HepG2 (cell line): ENCODE measurements around the gene RRN3. TPM values are rescaled to one million over a fixed set of nuclear protein-coding genes. Genes with fewer than 3 reads are reported as not detected.
"Not testable (repeated sequence)": the region's sequence is repeated elsewhere in the genome, so short reads cannot be mapped to it uniquely, and the experiment has no call there.

Experiments used
- ARID5B ChIP-seq: IDR thresholded peaks from 2 replicates; pipeline ENCODE4 v1.4.0; 2020; ENCODE audit warnings: mild to moderate bottlenecking, missing genetic modification reagents
- HDAC1 ChIP-seq: sonication (generic); formaldehyde crosslinking; IDR thresholded peaks from 2 replicates; pipeline ENCODE4 v1.5.1; 2020; ENCODE audit warnings: mild to moderate bottlenecking, missing genetic modification reagents
- MIXL1 ChIP-seq: IDR thresholded peaks from 2 replicates; pipeline ENCODE4 v1.6.1; 2016
- NFATC3 ChIP-seq: sonication (generic); formaldehyde crosslinking; IDR thresholded peaks from 2 replicates; pipeline ENCODE4 v1.5.1; 2020; ENCODE audit warnings: mild to moderate bottlenecking, missing genetic modification reagents
- NFKB2 ChIP-seq: sonication (generic); formaldehyde crosslinking; IDR thresholded peaks from 2 replicates; pipeline ENCODE4 v1.4.0; 2020; ENCODE audit warnings: missing genetic modification reagents, borderline replicate concordance
- NR2F6 ChIP-seq, 2 experiments: IDR thresholded peaks; 2 replicates each; pipeline ENCODE4 v1.6.1; 2016; ENCODE audit warnings: antibody characterized with exemption in 1 of 2, mild to moderate bottlenecking in 1 of 2
- SOX6 ChIP-seq, 2 experiments: fragments of 450-650 bp in 1 of 2; sonication (generic) in 1 of 2; formaldehyde crosslinking in 1 of 2; IDR thresholded peaks; 2 replicates each; pipeline versions ENCODE4 v1.4.0 to v1.6.1; 2017 to 2020; ENCODE audit warnings: antibody characterized with exemption in 1 of 2, mild to moderate bottlenecking in 1 of 2, missing genetic modification reagents in 1 of 2
- ZBTB21 ChIP-seq: sonication (generic); formaldehyde crosslinking; IDR thresholded peaks from 2 replicates; pipeline ENCODE4 v1.4.0; 2020; ENCODE audit warnings: missing genetic modification reagents
- ZNF350 ChIP-seq: sonication (generic); formaldehyde crosslinking; IDR thresholded peaks from 2 replicates; pipeline ENCODE4 v1.4.0; 2020; ENCODE audit warnings: mild to moderate bottlenecking, low read depth, missing genetic modification reagents, borderline replicate concordance
- ZNF451 ChIP-seq: sonication (generic); formaldehyde crosslinking; IDR thresholded peaks from 2 replicates; pipeline ENCODE4 v1.5.0; 2020; ENCODE audit warnings: mild to moderate bottlenecking, missing genetic modification reagents
- ZNF530 ChIP-seq: sonication (generic); formaldehyde crosslinking; IDR thresholded peaks from 2 replicates; pipeline ENCODE4 v1.5.0; 2020; ENCODE audit warnings: low read depth, mild to moderate bottlenecking, missing genetic modification reagents
- ZNF552 ChIP-seq: sonication (generic); formaldehyde crosslinking; IDR thresholded peaks from 2 replicates; pipeline ENCODE4 v1.9.0; 2022; ENCODE audit warnings: missing genetic modification reagents, mild to moderate bottlenecking, borderline replicate concordance
- ZNF776 ChIP-seq: sonication (generic); formaldehyde crosslinking; IDR thresholded peaks from 2 replicates; pipeline ENCODE4 v1.4.0; 2020; ENCODE audit warnings: mild to moderate bottlenecking, missing genetic modification reagents
- ZNF781 ChIP-seq: sonication (generic); formaldehyde crosslinking; IDR thresholded peaks from 2 replicates; pipeline ENCODE4 v1.5.1; 2020; ENCODE audit warnings: borderline replicate concordance, mild to moderate bottlenecking, missing genetic modification reagents; ENCODE audit errors: not compliant biosample characterization
- ZSCAN12 ChIP-seq: sonication (generic); formaldehyde crosslinking; IDR thresholded peaks from 2 replicates; pipeline ENCODE4 v1.9.0; 2021; ENCODE audit warnings: mild to moderate bottlenecking, missing genetic modification reagents
- polyA plus RNA-seq, 8 experiments: library from polyadenylated mRNA; depleted of rRNA in 3 of 8; stranded (reverse) in 7 of 8; unstranded in 1 of 8; fragments of >200 nt; fragmentation: Illumina TruSeq in 4 of 8; extraction: Trizol in 4 of 8; gene quantifications; 2 replicates each; pipeline versions ENCODE4 v1.2.1 to v1.2.3, GENCODE V29; 2011 to 2016; ENCODE audit warnings: low read depth in 4 of 8, missing spikeins in 1 of 8, mixed read lengths in 1 of 8; ENCODE audit not compliant: insufficient read depth in 1 of 8
- total RNA-seq, 5 experiments: library from RNA; depleted of rRNA; stranded (reverse); fragments of >200 nt; fragmentation: Illumina TruSeq; extraction: Trizol; gene quantifications; 2 replicates each; pipeline ENCODE4 v1.2.3, GENCODE V29; 2016; ENCODE audit warnings: low read depth in 1 of 5
- TF ChIP-seq, protein P1 (sequence below): sonication (generic); formaldehyde crosslinking; IDR thresholded peaks from 2 replicates; pipeline ENCODE4 v1.5.0; 2020; ENCODE audit warnings: missing genetic modification reagents
- TF ChIP-seq, protein P2 (sequence below): sonication (generic); formaldehyde crosslinking; IDR thresholded peaks from 2 replicates; pipeline ENCODE4 v1.4.0; 2020; ENCODE audit warnings: low read depth, mild to moderate bottlenecking, missing genetic modification reagents

Gene RRN3
- total and polyA plus RNA-seq, 2 of the 13 experiments (the other 11 are each of a cell fraction or from before 2014, with no cell fraction given), result 45.8 to 67.0 TPM

DNA sequence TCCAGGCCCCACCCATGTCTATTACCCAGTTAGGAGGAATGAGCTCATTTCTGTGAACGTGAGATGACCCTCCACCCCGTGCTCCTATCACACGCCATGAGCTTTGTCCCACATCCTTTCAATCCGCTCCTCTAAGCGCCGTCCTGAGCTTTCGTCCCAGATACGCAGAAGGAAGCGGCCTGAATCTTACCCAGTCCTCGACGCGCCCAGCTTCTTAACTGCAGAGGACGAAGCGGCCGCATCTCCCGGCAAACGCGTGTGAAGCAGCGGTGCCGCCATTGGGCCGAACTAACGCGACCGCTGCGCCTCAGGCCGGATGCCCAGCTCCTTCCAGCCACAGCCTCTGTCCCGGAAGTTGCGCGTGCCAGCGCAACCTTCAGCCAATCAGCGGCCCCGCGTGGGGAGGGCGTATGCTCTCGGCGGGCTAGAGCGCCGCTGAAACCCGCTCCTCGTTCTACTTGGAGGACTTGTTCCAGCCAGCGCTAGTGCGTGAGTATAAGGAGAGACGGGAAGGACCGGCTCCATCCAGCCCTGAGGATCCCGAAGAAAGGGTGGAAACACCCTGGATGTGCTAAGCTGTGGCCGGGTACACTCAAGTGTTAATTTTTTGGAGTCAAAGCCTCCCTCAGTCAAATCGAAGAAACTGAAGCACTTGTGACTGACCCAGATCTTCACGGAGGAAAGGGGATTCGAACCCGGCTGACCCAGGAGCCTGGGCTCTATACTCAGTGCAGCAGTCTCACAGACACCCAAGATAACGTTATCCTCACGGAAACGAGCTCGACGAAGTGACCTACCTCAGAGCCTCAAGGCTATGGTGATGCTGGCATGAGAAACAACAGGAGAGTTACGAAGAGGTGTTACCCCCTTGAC lies at the start of gene RRN3 (continued):
- TF ChIP-seq ZNF350 (CRISPR knock-in tag) (peak; percentile 98), ZNF552 (CRISPR knock-in tag) (peak; percentile 97), NR2F6 (CRISPR knock-in tag; IDR thresholded peaks at IDR 0.05) (peak; percentile 80), NFKB2 (CRISPR knock-in tag) (peak; percentile 94; the same call in 1 of the 2 replicates), NFATC3 (CRISPR knock-in tag) (peak; percentile 60), SOX6 (CRISPR knock-in tag; IDR thresholded peaks at IDR 0.05) (peak; percentile 70; the same call in 1 of the 2 replicates), ZNF776 (CRISPR knock-in tag) (peak; percentile 86; the same call in 1 of the 2 replicates), ZNF781 (CRISPR knock-in tag) (peak; percentile 98), HDAC1 (CRISPR knock-in tag) (peak; percentile 97), ARID5B (peak; percentile 84; the same call in 1 of the 2 replicates), ZSCAN12 (CRISPR knock-in tag) (peak; percentile 72), ZNF451 (CRISPR knock-in tag) (peak; percentile 93), ZBTB21 (peak; percentile 38; the same call in 1 of the 2 replicates), MIXL1 (CRISPR knock-in tag) (peak; percentile 94), ZNF530 (CRISPR knock-in tag) (peak; percentile 68; the same call in 1 of the 2 replicates)
- TF ChIP-seq, protein P1, sequence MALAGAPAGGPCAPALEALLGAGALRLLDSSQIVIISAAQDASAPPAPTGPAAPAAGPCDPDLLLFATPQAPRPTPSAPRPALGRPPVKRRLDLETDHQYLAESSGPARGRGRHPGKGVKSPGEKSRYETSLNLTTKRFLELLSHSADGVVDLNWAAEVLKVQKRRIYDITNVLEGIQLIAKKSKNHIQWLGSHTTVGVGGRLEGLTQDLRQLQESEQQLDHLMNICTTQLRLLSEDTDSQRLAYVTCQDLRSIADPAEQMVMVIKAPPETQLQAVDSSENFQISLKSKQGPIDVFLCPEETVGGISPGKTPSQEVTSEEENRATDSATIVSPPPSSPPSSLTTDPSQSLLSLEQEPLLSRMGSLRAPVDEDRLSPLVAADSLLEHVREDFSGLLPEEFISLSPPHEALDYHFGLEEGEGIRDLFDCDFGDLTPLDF (CRISPR knock-in tag), result peak; percentile 65; the same call in 1 of the 2 replicates
- not testable (repeated sequence) for TF ChIP-seq NR2F6, SOX6 (IDR thresholded peaks at IDR 0.05)
- TF ChIP-seq, protein P2, sequence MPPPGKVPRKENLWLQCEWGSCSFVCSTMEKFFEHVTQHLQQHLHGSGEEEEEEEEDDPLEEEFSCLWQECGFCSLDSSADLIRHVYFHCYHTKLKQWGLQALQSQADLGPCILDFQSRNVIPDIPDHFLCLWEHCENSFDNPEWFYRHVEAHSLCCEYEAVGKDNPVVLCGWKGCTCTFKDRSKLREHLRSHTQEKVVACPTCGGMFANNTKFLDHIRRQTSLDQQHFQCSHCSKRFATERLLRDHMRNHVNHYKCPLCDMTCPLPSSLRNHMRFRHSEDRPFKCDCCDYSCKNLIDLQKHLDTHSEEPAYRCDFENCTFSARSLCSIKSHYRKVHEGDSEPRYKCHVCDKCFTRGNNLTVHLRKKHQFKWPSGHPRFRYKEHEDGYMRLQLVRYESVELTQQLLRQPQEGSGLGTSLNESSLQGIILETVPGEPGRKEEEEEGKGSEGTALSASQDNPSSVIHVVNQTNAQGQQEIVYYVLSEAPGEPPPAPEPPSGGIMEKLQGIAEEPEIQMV (CRISPR knock-in tag), result peak; percentile 90
